ENCODE measurements around the gene SAMD10.

Gene SAMD10

DNA sequence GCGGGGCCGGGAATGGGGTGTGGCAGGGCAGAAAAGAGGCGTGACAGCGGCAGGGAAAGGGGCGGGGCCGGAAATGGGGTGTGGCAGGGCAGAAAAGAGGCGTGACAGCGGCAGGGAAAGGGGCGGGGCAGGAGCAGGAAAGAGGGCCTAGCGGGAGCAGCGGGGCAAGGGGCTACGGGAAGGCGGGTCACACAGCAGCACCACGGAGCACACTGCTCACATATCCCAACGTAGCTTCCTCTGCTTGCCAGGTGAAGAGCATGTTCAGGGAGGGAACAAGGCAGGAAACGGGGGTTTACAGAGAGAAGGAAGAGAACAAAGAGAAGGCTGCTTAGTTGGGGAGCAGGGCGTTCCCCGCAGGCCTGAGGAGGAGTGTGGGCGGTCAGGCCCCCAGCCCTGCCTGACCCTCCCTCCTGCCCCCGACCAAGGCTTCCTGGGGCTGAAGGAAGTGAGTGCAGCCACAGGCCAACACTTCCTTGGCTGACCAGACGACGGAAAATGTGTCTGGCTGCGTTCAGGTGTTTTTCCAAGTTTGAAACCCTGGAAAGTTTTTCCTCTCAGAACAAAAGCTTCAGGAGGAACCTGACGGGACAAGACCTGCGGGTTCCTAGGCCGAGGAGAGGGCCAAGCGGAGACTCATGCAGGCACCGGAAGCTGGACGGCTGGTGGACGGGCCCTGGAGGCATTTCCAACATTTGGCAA lies 37.0 kb downstream of the SAMD10 start:
- ChIA-PET POLR2A (interaction anchor here (0.5 to 0.9 kb wide), 2 partner anchors 9 to 469 kb away, joined by 3 read pairs; no protein-coding TSS in a partner anchor), CTCF (interaction anchor here (1.1 kb wide), 1 partner anchor 64 kb away, joined by 3 read pairs; no protein-coding TSS in a partner anchor)
- TF ChIP-seq, protein P1, sequence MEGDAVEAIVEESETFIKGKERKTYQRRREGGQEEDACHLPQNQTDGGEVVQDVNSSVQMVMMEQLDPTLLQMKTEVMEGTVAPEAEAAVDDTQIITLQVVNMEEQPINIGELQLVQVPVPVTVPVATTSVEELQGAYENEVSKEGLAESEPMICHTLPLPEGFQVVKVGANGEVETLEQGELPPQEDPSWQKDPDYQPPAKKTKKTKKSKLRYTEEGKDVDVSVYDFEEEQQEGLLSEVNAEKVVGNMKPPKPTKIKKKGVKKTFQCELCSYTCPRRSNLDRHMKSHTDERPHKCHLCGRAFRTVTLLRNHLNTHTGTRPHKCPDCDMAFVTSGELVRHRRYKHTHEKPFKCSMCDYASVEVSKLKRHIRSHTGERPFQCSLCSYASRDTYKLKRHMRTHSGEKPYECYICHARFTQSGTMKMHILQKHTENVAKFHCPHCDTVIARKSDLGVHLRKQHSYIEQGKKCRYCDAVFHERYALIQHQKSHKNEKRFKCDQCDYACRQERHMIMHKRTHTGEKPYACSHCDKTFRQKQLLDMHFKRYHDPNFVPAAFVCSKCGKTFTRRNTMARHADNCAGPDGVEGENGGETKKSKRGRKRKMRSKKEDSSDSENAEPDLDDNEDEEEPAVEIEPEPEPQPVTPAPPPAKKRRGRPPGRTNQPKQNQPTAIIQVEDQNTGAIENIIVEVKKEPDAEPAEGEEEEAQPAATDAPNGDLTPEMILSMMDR (IDR thresholded peaks at IDR 0.05; ENCODE audit: control extremely low read depth, extremely low read depth, low read depth, missing control alignments) = no peak
- DNase-seq (ENCODE audit: extremely low spot score) = peak; percentile 52

DNA sequence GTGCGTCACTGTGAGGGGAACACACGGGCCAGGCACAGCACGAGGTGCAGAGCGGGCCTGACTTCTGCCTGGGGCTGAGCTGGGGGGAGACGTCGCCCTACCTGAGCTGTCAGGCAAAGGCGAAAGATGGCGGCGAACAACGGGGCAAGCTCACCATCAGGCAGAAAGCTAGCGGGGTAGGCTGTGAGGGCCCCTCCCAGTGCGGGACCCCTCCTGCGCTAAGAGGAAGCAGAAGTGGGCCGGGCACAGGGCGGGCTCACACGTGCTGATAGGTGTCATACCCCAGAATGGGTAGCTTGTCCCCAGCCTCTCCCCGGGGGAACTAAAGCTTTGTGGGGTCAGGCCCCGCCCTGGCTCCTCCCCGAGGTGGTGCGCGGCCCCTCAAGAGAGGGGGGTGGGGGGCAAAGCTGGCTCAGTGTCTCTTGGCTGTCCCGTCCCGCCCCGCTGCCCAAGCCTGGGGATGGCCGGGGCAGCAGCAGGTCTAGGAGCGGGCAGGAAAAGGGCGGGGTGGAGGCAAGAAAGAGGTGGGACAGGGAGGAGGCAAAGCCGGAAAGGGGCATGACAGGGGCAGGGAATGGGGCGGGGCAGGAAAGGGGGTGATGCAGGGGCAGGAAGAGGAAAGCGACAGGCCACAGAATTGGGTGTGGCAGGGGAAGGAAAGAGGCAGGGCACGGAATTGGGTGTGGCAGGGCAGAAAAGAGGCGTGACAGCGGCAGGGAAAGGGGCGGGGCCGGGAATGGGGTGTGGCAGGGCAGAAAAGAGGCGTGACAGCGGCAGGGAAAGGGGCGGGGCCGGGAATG lies 38.0 kb downstream of the SAMD10 start:
- DNase-seq (ENCODE audit: extremely low spot score) = peak; percentile 56
- CTCF ChIA-PET = interaction anchor here (1.0 to 1.6 kb wide), 3 partner anchors 9 to 404 kb away, joined by 3 to 4 read pairs (median 3); partner anchors contain the start of gene PTK6
- POLR2A ChIA-PET = no interaction called here
- TF ChIP-seq, protein P1 (IDR thresholded peaks at IDR 0.05; ENCODE audit: control extremely low read depth, extremely low read depth, low read depth, missing control alignments) = no peak

DNA sequence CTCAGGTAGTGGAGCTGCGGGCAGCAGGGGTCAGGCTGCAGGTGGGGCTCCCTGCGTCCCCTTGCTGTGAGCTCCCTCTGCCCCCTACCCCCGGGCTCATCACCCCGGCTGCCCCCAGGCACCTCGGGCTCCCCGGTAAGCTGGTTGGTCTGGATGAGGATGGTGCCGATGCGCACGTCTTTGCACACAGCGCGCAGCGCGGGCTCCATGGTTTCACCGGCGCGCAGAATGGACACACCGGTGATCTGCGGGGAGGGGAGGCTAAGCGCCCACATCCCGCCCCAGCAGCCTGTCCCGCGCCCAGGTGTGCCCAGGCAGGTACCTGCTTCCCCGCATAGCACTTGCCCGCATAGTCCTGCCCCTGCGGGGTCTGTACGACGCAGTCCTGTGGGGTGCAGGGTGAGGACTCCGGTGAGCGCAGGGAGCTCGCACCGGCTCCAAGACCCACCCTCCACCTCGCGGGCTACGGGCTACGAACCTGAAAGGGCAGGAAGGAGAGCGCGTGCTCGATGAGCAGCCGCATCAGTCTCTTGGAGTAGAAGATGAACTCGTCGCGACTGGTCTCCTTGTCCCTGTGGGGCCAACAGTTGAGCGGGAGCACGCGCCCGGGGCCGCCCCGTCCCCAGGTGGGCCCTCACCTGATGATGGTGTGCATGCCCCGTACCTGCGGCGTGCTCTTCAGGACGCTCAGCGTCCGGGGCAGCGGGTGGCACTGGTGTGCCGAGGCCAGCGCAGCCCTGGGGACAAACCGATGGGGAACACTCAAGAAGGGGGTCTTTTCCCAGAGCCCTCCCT lies 38.8 kb downstream of the SAMD10 start:
- CTCF ChIA-PET = interaction anchor here (1.0 to 1.6 kb wide), 3 partner anchors 8 to 403 kb away, joined by 3 to 4 read pairs (median 3); partner anchors contain the start of gene PTK6
- TF ChIP-seq, protein P1 (IDR thresholded peaks at IDR 0.05; ENCODE audit: control extremely low read depth, extremely low read depth, low read depth, missing control alignments) = no peak
- DNase-seq (ENCODE audit: extremely low spot score) = no peak
- POLR2A ChIA-PET = no interaction called here

DNA sequence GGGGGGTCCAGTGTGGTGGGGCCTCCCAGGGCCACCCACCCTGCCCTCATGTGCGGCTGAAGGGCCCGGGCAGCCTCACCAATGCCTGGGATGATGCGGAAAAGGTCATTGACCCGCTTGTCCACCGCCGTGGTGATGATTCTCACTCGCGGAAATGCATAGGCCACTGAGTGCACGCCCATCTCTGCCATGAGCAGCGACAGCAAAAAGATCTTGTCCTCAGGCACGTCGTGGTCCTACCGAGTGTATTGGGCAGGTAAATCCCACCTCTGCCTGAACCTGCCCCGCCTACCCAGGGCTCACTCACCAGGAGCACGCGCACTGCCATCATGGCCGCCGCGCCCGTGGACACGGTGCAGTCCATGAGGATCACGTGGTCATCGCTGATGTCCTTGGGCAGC lies 39.4 kb downstream of the SAMD10 start:
- ChIA-PET POLR2A (no interaction called here), CTCF (no interaction called here)
- no peak for DNase-seq (ENCODE audit: extremely low spot score)
- TF ChIP-seq, protein P1 (IDR thresholded peaks at IDR 0.05; ENCODE audit: control extremely low read depth, extremely low read depth, low read depth, missing control alignments) = no peak

DNA sequence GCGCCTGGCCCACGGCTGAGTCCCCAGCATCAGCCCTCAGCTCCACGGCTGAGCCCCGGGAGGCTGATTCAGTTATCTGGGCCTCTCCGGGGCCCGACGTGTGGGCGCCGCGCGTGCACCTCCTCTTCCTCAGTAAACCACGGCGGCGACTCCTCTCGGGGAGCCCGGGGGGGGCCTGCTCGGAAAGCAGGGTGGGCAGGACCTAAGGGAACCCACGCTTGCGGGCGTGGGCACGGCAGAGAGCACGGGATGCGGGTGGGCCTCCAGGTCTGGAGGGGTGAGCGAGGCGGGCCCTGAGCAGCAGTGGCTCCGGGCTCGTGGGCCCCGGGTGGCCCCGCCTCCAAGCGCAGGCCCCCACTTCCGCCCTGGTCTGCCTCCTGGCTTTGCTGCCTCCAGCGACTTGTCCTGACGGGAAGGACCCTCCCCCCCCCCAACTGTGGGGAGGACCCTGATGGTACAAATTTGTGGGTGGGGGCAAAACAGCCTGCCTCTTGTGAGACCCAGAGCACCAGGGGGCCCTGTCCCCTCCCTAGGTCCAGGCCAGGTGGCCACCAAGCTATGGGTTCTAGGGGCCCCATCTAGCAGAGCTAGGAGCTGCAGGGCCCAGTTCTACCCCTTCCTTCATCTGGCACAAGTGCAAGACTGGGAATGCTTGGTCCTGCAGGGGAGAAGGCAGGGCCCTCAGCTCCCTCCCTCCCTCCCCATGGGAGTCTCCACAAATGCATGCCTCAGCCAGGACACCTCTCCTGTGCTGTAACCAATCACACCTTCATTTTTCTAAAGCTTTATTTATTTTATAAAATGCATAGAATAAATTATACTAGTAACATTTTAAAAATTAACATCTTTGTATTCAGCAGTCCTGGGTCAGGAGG lies 40.1 kb downstream of the SAMD10 start:
- ChIA-PET CTCF (no interaction called here), POLR2A (no interaction called here)
- DNase-seq (ENCODE audit: extremely low spot score) = no peak
- TF ChIP-seq, protein P1 (IDR thresholded peaks at IDR 0.05; ENCODE audit: control extremely low read depth, extremely low read depth, low read depth, missing control alignments) = no peak
